ENCODE results near the gene CSNK1A1. TPM values are rescaled to one million over a fixed set of nuclear protein-coding genes. Genes with fewer than 3 reads are reported as not detected.

The CSNK1A1 gene
- polyA plus RNA-seq, 1 of the 3 experiments (the other 2 are of a cell fraction), result 70.7 TPM

DNA sequence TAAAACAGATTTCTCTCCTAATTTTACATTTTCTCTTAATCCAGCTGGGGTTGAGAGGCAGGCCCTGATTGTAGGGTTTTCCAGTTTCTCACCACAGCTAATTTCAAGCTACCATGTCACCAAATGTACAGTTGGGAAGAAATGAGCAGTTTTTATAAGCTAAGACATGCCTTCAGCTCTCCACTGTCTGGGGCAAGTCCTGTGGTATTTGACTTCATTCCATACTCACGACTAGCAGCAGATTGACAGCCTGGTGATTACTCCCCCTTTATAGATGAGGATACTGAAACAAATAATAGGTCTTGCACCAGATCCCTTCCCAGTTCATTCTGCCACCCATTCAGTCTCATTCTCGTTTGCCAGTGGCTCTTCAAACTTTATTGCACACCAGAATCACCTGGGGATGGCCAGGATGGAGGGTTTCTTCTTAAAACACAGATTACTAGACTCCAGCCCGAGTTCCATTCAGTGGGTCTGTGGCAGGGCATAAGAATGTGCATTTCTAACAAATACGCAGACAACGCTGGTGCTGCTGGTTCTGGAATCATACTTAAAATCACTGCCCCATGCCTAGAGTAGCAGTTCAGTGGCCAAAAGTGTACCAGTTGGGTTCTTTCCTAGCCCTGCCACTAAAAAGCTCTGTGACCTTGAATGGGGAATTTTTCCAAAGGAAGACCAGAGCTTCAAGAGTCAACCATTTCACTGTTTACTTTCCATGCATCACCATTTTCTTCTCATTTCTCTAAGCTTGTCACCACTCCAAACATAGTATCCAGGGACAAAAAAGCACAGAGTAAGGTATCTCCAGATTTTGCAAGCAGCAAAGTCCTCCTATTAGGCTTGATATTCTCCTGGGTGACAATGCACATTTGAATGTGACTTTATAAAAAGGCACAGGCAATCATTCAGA lies 64.3 kb downstream of the CSNK1A1 start:
- peaks cover 16 to 39% of the 10 kb centered on the region in 2 experiments for H3K4me1 ChIP-seq (ENCODE audit: control insufficient read depth in 1 of 2, insufficient read depth in 2 of 2, low read depth in 1 of 2, low read length in 1 of 2)
- H3K27me3 ChIP-seq (ENCODE audit: insufficient read depth), result no peaks in the 10 kb centered on the region
- H3K36me3 ChIP-seq (replicated peaks in 1 of 2; ENCODE audit: control insufficient read depth in 1 of 2, insufficient read depth in 2 of 2, low read length in 1 of 2), result peaks cover 0 to under 1% of the 10 kb centered on the region in 2 experiments
- peak overlapping the region; percentile 57 for H3K4me2 ChIP-seq
- H2AFZ ChIP-seq (ENCODE audit: low read depth), result no peak overlapping the region
- no peaks in the 10 kb centered on the region for H3K9me2 ChIP-seq
- peak overlapping the region; percentile 79 for H3K9ac ChIP-seq
- WGBS (ENCODE audit: low lambda C conversion rate), result 67% methylated on average over 5 of the region's 5 CpGs
- peaks cover 58% of the 10 kb centered on the region for H3F3A ChIP-seq (replicated peaks; ENCODE audit: insufficient read depth)
- H3K4me3 ChIP-seq (ENCODE audit: low read depth in 2 of 2, low read length in 1 of 2), result no peak overlapping the region
- TF ChIP-seq IRF3 (IDR thresholded peaks at IDR 0.05; ENCODE audit: low read depth, low read length) (no peak), FOXJ3 (CRISPR knock-in tag; IDR thresholded peaks at IDR 0.05) (no peak), ELF1 (IDR thresholded peaks at IDR 0.05) (no peak), FOXM1 (IDR thresholded peaks at IDR 0.05; ENCODE audit: low read depth) (no peak), CTCF (IDR thresholded peaks at IDR 0.05) (no peak), YY1 (IDR thresholded peaks at IDR 0.05; ENCODE audit: low read depth) (0 out of 2 replicates have a peak, but pooled peaks have one; percentile 12), NRF1 (IDR thresholded peaks at IDR 0.05; ENCODE audit: low read depth, low read length) (no peak), EZH2phosphoT487 (IDR thresholded peaks at IDR 0.05; ENCODE audit: borderline replicate concordance, low read depth) (no peak), FOSL2 (IDR thresholded peaks at IDR 0.05; ENCODE audit: borderline replicate concordance, low read depth) (no peak), RCOR1 (IDR thresholded peaks at IDR 0.05; ENCODE audit: low read length) (no peak), ZBTB33 (IDR thresholded peaks at IDR 0.05; ENCODE audit: borderline replicate concordance, low read depth) (no peak), JUND (IDR thresholded peaks at IDR 0.05) (peak; percentile 4; the same call in 1 of the 2 replicates), GATA2 (CRISPR knock-in tag; IDR thresholded peaks at IDR 0.05) (no peak), RFX5 (IDR thresholded peaks at IDR 0.05; ENCODE audit: low read length) (no peak), CHD2 (IDR thresholded peaks at IDR 0.05; ENCODE audit: low read length, partially characterized antibody) (no peak), GABPA (IDR thresholded peaks at IDR 0.05; ENCODE audit: low read depth) (no peak)
- TF ChIP-seq, protein P1, sequence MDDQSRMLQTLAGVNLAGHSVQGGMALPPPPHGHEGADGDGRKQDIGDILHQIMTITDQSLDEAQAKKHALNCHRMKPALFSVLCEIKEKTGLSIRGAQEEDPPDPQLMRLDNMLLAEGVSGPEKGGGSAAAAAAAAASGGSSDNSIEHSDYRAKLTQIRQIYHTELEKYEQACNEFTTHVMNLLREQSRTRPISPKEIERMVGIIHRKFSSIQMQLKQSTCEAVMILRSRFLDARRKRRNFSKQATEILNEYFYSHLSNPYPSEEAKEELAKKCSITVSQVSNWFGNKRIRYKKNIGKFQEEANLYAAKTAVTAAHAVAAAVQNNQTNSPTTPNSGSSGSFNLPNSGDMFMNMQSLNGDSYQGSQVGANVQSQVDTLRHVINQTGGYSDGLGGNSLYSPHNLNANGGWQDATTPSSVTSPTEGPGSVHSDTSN (IDR thresholded peaks at IDR 0.05), result peak; percentile 78
- TF ChIP-seq, protein P2, sequence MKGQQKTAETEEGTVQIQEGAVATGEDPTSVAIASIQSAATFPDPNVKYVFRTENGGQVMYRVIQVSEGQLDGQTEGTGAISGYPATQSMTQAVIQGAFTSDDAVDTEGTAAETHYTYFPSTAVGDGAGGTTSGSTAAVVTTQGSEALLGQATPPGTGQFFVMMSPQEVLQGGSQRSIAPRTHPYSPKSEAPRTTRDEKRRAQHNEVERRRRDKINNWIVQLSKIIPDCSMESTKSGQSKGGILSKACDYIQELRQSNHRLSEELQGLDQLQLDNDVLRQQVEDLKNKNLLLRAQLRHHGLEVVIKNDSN (IDR thresholded peaks at IDR 0.05; ENCODE audit: borderline replicate concordance, low read depth), result no peak
- TF ChIP-seq, protein P3, sequence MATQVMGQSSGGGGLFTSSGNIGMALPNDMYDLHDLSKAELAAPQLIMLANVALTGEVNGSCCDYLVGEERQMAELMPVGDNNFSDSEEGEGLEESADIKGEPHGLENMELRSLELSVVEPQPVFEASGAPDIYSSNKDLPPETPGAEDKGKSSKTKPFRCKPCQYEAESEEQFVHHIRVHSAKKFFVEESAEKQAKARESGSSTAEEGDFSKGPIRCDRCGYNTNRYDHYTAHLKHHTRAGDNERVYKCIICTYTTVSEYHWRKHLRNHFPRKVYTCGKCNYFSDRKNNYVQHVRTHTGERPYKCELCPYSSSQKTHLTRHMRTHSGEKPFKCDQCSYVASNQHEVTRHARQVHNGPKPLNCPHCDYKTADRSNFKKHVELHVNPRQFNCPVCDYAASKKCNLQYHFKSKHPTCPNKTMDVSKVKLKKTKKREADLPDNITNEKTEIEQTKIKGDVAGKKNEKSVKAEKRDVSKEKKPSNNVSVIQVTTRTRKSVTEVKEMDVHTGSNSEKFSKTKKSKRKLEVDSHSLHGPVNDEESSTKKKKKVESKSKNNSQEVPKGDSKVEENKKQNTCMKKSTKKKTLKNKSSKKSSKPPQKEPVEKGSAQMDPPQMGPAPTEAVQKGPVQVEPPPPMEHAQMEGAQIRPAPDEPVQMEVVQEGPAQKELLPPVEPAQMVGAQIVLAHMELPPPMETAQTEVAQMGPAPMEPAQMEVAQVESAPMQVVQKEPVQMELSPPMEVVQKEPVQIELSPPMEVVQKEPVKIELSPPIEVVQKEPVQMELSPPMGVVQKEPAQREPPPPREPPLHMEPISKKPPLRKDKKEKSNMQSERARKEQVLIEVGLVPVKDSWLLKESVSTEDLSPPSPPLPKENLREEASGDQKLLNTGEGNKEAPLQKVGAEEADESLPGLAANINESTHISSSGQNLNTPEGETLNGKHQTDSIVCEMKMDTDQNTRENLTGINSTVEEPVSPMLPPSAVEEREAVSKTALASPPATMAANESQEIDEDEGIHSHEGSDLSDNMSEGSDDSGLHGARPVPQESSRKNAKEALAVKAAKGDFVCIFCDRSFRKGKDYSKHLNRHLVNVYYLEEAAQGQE (IDR thresholded peaks at IDR 0.05; ENCODE audit: low read depth, low read length), result no peak
- H3K27ac ChIP-seq (ENCODE audit: low read depth in 2 of 2, low read length in 1 of 2), result peak overlapping the region; percentile 85 to 99
- POLR2A ChIA-PET, result no interaction called here
- CTCF ChIA-PET, result interaction anchor here (1.0 to 2.3 kb wide), 4 partner anchors 13 to 120 kb away, joined by 3 to 8 read pairs (median 4); no protein-coding TSS in a partner anchor
- H3K79me2 ChIP-seq (ENCODE audit: insufficient read depth), result no peaks in the 10 kb centered on the region
- no peak for DNase-seq
- no peaks in the 10 kb centered on the region for H4K20me1 ChIP-seq (ENCODE audit: insufficient read depth)
- H3K9me3 ChIP-seq, result no peaks in the 10 kb centered on the region

Data from SK-N-SH (cell line).